Activated CD8-positive, alpha-beta memory T cell treated with anti-CD3 and anti-CD28 coated beads, Interleukin-2, amount 50 U/mL, for 24 hours (primary cell): ENCODE data around the gene CCDC78.

ENCODE experiments used
- DNase-seq: peaks from one replicate; pipeline ENCODE4 v3.0.0-alpha.2; 2020; ENCODE audit errors: extremely low read depth

Gene CCDC78

GRCh38 chr16:726438-727290, at the start of gene CCDC78, which contains the start of gene HAGHL:
TSS of gene CCDC78 (minus strand) at chr16:726443. CDS start at chr16:726367, 76 bp downstream.
TSS of gene HAGHL (plus strand) at chr16:727106. CDS start at chr16:727510, 404 bp downstream.
- no peak for DNase-seq

- no peak for DNase-seq
Measured at GRCh38 chr16:775236-775796, 49.1 kb upstream of the CCDC78 start.

GRCh38 chr16:774086-775001, 48.1 kb upstream of the CCDC78 start:
- no peak for DNase-seq

GRCh38 chr16:772959-773358, 46.7 kb upstream of the CCDC78 start:
- no peak for DNase-seq

GRCh38 chr16:770411-770810, 44.2 kb upstream of the CCDC78 start:
- no peak for DNase-seq

- no peak for DNase-seq
Measured at GRCh38 chr16:769934-770333, 43.7 kb upstream of the CCDC78 start.

- no peak for DNase-seq
Measured at GRCh38 chr16:769184-769784, 43.0 kb upstream of the CCDC78 start.

GRCh38 chr16:768428-768827, 42.2 kb upstream of the CCDC78 start:
- DNase-seq: no peak

GRCh38 chr16:767743-768235, 41.5 kb upstream of the CCDC78 start:
- no peak for DNase-seq

- no peak for DNase-seq
Measured at GRCh38 chr16:766820-767640, 40.8 kb upstream of the CCDC78 start.

- no peak for DNase-seq
Measured at GRCh38 chr16:766008-766819, 40.0 kb upstream of the CCDC78 start.

- no peak for DNase-seq
Measured at GRCh38 chr16:765488-765865, 39.2 kb upstream of the CCDC78 start.

GRCh38 chr16:764848-765487, 38.7 kb upstream of the CCDC78 start:
- no peak for DNase-seq

GRCh38 chr16:764184-764750, 38.0 kb upstream of the CCDC78 start:
- no peak for DNase-seq

- no peak for DNase-seq
Measured at GRCh38 chr16:763369-764183, 37.3 kb upstream of the CCDC78 start.

GRCh38 chr16:762595-763268, 36.5 kb upstream of the CCDC78 start:
- DNase-seq: no peak

- DNase-seq: no peak
Measured at GRCh38 chr16:761625-762513, 35.6 kb upstream of the CCDC78 start.
